H54 (cell line): ENCODE measurements around the gene CELF5.
"Not testable (repeated sequence)": the region's sequence is repeated elsewhere in the genome, so short reads cannot be mapped to it uniquely, and the experiment has no call there.

Experiments
- DNase-seq: peaks from one replicate; pipeline ENCODE4 v3.0.0; 2011; ENCODE audit warnings: low spot score, mixed read lengths; ENCODE audit not compliant: insufficient read length
- FAIRE-seq: peaks from 3 replicates; lab custom pipeline; 2011; peaks lifted over from hg19 to GRCh38; lab: Jason Lieb, UNC
- POLR2A ChIP-seq: IDR thresholded peaks from 2 replicates; pipeline ENCODE4 v1.6.1; 2011; ENCODE audit warnings: low read depth, mild to moderate bottlenecking, low read length

The CELF5 gene

DNA sequence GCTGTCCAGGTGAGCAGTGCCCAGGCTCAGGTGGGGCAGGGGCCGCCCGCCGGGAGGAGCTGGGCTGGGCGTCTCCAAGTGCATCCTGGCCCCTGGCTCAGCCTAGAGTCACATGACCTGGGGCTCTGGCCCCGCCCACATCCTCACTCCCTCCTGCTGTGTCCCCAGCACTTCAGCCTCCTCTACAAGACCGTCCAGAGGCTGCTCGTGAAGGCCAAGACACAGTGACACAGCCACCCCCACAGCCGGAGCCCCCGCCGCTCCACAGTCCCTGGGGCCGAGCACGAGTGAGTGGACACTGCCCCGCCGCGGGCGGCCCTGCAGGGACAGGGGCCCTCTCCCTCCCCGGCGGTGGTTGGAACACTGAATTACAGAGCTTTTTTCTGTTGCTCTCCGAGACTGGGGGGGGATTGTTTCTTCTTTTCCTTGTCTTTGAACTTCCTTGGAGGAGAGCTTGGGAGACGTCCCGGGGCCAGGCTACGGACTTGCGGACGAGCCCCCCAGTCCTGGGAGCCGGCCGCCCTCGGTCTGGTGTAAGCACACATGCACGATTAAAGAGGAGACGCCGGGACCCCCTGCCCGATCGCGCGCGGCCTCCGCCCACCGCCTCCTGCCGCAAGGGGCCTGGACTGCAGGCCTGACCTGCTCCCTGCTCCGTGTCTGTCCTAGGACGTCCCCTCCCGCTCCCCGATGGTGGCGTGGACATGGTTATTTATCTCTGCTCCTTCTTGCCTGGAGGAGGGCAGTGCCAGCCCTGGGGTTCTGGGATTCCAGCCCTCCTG lies 16.8 kb upstream of the CELF5 start:
- no peak for FAIRE-seq
- no peak for TF ChIP-seq POLR2A
- no peak for DNase-seq

DNA sequence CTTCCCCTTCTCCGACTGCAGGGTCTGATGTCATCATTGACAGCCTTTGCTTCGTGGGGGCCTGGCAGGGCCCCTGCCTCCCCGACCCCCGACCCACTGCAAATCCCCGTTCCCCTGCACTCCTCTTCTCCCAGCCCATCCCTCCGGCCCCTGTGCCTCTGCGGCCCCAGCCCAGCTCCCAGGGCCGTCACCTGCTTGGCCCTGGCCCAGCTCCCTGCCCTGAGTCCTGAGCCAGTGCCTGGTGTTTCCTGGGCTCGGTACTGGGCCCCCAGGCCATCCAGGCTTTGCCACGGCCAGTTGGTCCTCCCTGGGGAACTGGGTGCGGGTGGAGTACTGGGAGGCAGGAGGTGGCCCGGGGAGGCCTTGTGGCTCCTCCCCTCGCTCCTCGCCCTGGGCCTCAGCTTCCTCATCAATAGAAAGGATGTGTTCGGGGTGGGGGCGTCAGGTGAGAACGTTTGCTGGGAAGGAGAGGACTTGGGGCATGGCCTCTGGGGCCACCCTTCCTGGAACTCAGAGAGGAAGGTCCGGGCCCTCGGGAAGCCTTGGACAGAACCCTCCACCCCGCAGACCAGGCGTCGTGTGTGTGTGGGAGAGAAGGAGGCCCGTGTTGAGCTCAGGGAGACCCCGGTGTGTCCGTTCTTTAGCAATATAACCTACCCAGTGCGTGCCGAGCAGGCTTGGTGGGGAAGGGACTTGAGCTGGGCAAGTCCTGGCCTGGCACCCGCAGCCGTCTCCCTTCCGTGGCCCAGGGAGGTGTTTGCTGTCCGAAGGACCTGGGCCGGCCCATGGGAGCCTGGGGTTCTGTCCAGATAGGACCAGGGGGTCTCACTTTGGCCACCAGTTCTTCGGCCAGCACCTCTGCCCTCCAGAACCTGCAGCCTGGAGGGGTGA lies 15.9 kb upstream of the CELF5 start:
- no peak for DNase-seq
- FAIRE-seq = no peak
- no peak for TF ChIP-seq POLR2A

DNA sequence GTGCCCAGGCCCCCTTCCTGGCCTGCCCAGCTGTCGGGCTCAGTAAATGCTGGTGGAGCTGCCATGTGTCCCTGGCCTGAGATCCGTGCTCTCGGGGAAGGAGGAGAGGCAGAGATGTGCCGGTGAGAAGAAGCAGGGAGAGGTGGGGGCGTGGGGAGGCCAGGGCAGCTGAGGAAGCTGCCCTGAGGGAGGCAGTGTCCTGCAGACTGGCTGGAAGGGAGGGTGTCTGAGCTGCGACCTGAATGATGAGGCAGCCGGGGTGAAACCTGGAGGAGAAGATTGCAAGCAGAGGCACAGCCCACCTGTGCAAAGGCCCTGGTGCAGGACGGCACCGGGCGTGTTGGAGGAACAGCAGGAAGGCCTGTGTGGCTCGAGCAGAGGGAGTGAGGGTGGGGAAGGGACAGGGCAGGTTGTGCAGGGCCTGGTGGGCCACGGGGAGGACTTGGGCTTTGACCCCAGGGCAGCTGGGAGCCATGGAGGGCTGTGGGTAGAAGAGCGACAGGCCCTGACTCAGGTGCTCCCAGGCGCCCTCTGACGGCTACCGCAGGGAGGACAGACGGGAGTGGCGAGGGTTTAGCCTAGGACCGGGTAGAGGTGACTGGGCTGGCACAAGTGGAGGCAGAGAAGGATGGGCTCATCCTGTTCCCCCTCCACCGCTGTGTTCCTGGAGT lies 14.0 kb upstream of the CELF5 start:
- FAIRE-seq = no peak
- TF ChIP-seq POLR2A = no peak
- no peak for DNase-seq

- FAIRE-seq (no peak), DNase-seq (no peak)
- TF ChIP-seq POLR2A = no peak
These were observed 13.3 kb upstream of the CELF5 start for GRCh38 chr19:3211191-3211590.

GRCh38 chr19:3213159-3213558 lies 11.3 kb upstream of the CELF5 start:
- DNase-seq = no peak
- FAIRE-seq = no peak
- TF ChIP-seq POLR2A = no peak

DNA sequence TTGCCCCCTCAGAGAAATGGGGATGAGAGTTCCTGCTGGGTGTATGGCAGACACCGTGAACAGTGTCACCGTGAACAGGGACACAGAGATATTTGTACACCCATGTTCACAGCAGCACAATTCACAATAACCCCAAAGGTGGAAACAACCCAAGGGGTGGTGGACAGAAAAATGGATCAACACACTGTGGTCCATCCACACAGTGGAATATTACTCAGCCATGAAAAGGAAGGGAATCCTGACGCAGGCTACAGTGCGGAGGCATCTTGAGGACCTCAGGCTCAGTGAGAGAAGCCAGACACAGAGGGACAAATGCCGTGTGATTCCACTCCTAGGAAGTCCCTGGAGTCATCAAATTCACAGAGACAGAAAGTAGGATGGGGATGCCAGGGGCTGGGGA lies 7.6 kb upstream of the CELF5 start:
- no peak for TF ChIP-seq POLR2A
- FAIRE-seq = no peak
- DNase-seq = no peak

DNA sequence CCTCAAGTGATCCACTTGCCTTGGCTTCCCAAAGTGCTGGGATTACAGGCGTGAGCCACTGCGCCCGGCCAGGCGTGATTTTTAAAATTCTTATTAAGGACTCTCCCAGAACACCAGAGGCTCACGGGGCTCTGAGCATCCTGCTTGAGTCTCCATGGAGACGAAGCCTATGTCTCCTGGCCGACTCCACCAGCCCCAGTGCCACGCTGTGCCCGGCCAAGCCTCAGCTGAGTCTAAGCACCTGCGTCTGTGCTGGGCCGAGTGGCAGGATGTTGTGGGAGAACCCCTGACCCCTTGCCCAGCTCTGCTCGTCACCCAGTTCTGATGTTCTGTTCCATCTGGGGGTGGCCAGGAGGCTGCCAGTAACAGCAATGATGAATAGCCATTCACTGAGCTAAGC lies 3.9 kb upstream of the CELF5 start:
- TF ChIP-seq POLR2A = no peak
- DNase-seq (no peak), FAIRE-seq (no peak)

DNA sequence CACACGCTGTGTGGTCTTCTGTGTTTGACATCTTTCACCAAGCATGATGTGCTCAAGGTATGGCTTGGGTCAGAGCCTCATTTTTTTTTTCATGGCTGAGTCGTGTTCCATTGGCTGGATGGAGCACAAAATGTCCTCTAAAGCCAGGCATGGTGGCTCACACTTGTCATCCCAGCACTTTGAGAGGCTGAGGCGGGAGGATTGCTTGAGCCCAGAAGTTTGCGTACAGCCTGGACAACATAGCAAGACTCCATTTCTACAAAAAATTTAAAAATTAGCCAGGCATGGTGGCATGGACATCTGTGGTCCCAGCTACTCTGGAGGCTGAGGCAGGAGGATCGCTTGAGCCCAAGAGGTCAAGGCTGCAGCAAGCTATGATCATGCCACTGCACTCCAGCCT lies 2.9 kb upstream of the CELF5 start:
- not testable (repeated sequence) for FAIRE-seq, DNase-seq

- FAIRE-seq = no peak
- TF ChIP-seq POLR2A = no peak
- no peak for DNase-seq
These were observed 1.8 kb upstream of the CELF5 start for GRCh38 chr19:3222709-3223108.

DNA sequence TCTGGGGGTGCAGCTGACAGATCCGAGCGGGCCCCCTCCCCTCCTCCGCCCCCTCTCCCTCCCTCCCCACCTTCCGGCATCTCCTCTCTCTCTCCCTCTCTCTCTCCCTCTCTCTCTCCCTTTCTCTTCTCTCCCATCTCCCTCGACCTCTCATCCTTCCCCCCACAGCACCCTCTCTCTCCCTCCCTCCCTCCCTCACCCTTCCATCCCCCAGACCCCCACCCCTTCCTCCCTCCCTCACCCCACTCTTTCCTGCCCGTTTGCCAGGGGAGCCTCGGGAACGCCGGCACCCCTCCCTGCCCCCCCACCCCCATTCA lies 666 bp downstream of the CELF5 start:
- TF ChIP-seq POLR2A = no peak
- DNase-seq (no peak), FAIRE-seq (no peak)

- FAIRE-seq (no peak), DNase-seq (no peak)
These were observed 1.2 kb downstream of the CELF5 start for GRCh38 chr19:3225677-3226093.

DNA sequence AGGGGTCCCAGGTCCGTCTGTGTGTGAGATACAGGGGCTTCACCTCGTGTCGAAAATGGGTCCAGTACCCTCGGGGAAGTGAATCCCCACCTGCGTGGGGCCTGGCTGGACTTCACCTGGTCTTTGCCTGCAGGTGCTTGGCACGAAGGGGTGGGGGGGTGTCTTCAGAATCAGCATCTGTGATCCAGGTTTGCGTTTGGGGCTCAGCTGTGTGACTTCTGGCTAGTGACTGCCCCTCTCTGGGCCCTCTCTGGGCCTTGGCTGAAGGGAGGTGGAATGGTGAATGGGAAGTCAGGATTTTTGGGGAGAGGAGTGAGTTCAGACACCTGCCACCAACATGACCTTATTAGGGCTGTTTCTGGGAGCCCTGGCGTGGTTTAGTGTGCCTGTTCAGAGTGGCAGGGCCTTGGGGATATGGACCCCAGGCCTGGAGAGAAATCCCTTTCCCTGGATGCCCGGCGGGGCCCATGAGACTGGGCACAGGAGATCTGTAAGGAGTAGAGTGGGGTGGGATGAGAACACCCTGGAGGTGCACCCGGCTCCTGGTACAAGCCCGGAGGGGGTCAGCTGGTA lies 2.7 kb downstream of the CELF5 start:
- no peak for TF ChIP-seq POLR2A
- FAIRE-seq (no peak), DNase-seq (no peak)

More at GRCh38 chr19:3225677-3226093, 1.2 kb downstream of the CELF5 start:
- TF ChIP-seq POLR2A = no peak

- DNase-seq (no peak), FAIRE-seq (no peak)
- no peak for TF ChIP-seq POLR2A
These were observed 4.9 kb downstream of the CELF5 start for GRCh38 chr19:3229346-3229743.
